HuH-7.5 (cell line): ENCODE measurements around the gene CLIC4.
"Not testable (repeated sequence)": the region's sequence is repeated elsewhere in the genome, so short reads cannot be mapped to it uniquely, and the experiment has no call there.

Experiments
- DNase-seq: peaks from one replicate; pipeline ENCODE4 v3.0.0; 2011; ENCODE audit warnings: low spot score

The CLIC4 gene

GRCh38 chr1:24875991-24876506 is 130.8 kb downstream of the CLIC4 start:
- DNase-seq, result no peak

GRCh38 chr1:24878045-24878444 is 132.8 kb downstream of the CLIC4 start:
- no peak for DNase-seq

- DNase-seq, result no peak
Observed at GRCh38 chr1:24878775-24879742, 133.8 kb downstream of the CLIC4 start.

GRCh38 chr1:24881034-24881433 is 135.8 kb downstream of the CLIC4 start:
- DNase-seq, result no peak

GRCh38 chr1:24884751-24885150 is 139.5 kb downstream of the CLIC4 start:
- DNase-seq, result no peak

- no peak for DNase-seq
Observed at GRCh38 chr1:24886241-24886640, 141.0 kb downstream of the CLIC4 start.

- no peak for DNase-seq
Observed at GRCh38 chr1:24888061-24888970, 143.1 kb downstream of the CLIC4 start.

- no peak for DNase-seq
Observed at GRCh38 chr1:24888971-24889676, 143.9 kb downstream of the CLIC4 start.

GRCh38 chr1:24890887-24891286 is 145.6 kb downstream of the CLIC4 start:
- no peak for DNase-seq

- not testable (repeated sequence) for DNase-seq
Observed at GRCh38 chr1:24891367-24891766, 146.1 kb downstream of the CLIC4 start.

- no peak for DNase-seq
Observed at GRCh38 chr1:24892188-24893153, 147.2 kb downstream of the CLIC4 start.

GRCh38 chr1:24893431-24893830 is 148.2 kb downstream of the CLIC4 start:
- no peak for DNase-seq
